C1 segment of cervical spinal cord (tissue), 14 donors: ENCODE data around the gene PANK3.
A peak's percentile ranks its signal among the peaks of the same experiment; 100 is the strongest.
"Not testable (repeated sequence)": the region's sequence is repeated elsewhere in the genome, so short reads cannot be mapped to it uniquely, and the experiment has no call there.

Experiments used
- DNase-seq, 14 donors: peaks; one replicate each; lab custom pipeline; 2025; lab: John Stamatoyannopoulos, UW

The PANK3 gene

GRCh38 chr5:168552146-168552545 is 27.0 kb downstream of the PANK3 start:
- DNase-seq: no peak

DNA sequence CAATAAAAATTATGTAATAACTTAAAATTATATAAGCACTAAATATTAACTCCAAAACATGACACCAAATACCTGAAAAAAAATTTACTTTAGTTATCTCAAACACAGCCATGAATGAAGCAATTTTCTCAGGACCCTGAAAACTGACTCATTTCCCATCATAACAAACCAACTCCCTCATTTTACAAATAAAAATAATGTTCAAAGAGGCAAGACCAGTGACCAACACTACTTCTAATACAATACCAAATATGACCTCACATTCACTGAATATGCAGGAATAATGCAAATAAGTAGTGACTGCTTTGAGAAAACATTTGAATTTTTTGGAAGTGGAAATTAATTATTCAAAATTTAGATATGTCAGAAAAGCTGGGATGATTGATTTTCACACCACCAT is 28.5 kb downstream of the PANK3 start:
- no peak for DNase-seq

DNA sequence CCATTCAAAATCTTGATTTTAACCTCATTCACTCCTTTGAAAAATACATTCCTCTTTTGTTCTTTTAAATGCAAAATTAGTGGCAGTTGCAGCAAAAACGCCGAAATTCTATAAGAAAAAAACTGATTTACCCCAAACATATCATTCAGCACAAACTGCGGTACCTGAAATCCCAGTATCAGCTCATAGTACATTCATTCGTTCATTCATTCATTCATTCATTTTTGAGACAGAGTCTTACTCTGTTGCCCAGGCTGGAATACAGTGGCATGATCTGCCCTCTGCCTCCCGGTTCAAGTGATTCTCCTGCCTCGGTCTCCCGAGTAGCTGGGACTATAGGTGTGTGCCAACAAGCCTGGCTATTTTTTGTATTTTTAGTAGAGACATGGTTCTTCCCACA is 29.6 kb downstream of the PANK3 start:
- DNase-seq: no peak

GRCh38 chr5:168537176-168537575 is 42.0 kb downstream of the PANK3 start:
- DNase-seq: no peak

DNA sequence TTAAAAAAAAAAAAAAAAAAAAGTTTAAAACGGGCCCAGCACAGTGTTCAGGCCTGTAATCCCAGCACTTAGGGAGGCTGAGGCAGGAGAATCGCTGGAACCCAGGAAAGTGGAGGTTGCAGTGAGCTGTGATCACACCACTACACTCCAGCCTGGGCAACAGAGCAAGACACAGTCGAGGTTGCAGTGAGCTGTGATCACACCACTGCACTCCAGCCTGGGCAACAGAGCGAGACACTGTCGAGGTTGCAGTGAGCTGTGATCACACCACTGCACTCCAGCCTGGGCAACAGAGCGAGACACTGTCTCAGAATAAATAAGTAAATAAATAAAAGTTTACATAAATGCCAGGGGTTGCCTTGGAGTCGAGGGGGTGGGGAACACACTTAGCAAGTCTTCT is 44.8 kb downstream of the PANK3 start:
- not testable (repeated sequence) for DNase-seq

DNA sequence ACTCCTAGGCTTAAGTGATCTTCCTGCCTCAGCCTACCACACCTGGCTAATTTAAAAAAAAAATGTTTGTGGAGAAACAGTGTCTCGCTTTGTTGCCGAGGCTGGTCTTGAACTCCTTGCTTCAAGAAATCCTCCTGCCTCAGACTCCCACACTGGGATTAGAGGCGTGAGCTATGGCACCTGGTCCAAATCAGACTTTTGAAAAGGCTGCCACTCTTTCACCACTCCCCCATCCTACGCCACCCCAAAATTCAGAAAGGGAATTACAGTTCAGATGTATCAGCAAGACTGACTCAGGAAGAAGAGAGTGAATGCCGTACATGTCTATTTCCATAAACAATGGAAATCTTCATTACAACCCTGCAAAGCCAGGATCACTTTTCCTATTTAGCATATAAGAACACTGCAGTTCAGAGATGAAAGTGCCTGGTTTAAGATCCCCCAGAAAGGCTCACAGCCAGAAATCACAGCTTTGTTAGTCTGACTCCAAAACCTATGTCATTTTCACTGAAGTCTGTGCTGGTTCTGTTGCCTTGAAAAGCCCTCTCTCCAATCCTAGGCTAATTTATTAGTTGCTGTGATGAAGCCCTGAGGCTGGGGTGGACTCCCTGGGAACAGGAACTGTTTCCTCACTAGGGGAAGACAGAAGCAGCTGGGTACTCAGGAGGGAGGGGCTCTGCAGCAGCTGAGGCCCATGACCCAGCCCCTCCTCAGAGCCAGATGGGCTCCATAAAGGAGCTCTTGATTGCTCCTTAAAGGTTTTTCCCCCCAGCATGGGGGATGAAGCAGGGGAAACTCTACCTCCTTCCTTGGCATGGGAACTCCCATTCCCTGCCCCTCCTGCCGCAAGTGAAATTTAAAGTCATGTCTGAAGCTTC is 46.9 kb downstream of the PANK3 start:
- no peak for DNase-seq

DNA sequence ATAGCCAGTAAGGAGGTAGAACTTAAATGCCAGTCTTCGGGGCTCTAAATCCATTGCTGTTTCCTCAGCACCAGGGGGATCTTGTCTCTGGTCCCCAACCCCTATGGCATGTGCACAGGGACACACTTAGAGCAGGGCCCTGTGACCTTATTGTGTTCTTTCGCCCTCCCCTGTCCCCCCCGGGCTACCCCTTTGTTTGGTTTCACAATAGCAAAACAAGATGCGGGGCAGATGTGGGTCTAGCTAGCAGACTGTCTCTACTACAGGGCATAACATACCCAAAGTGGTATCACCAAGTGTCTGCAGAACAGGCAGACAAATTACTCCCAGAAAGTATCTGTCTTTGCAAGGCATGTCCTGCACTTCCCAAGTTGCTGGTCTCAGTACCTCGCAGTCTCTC is 48.0 kb downstream of the PANK3 start:
- no peak for DNase-seq

GRCh38 chr5:168530621-168531150 is 48.5 kb downstream of the PANK3 start:
- DNase-seq: no peak

DNA sequence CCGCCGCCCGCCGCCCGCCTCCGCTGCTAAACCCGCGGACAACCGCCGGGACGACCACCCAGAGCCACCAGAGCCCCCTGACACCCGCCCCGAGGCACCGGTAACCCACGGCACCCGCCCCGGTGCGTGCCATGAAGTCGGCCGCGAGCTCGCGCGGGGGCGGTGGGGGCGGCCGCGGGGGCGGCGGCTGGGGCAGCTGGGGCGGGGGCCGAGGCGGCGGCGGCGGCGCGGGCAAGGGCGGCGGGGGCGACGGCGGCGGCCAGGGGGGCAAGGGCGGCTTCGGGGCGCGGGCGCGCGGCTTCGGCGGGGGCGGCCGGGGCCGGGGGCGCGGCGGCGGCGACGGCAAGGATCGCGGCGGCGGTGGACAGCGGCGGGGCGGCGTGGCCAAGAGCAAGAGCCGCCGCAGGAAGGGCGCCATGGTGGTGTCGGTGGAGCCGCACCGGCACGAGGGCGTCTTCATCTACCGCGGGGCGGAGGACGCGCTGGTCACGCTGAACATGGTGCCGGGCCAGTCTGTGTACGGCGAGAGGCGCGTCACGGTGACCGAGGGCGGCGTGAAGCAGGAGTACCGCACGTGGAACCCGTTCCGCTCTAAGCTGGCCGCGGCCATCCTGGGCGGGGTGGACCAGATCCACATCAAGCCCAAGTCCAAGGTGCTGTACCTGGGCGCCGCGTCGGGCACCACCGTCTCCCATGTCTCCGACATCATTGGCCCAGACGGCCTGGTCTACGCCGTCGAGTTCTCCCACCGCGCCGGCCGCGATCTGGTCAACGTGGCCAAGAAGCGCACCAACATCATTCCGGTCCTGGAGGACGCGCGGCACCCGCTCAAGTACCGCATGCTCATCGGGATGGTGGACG is 49.6 kb downstream of the PANK3 start:
- no peak for DNase-seq

DNA sequence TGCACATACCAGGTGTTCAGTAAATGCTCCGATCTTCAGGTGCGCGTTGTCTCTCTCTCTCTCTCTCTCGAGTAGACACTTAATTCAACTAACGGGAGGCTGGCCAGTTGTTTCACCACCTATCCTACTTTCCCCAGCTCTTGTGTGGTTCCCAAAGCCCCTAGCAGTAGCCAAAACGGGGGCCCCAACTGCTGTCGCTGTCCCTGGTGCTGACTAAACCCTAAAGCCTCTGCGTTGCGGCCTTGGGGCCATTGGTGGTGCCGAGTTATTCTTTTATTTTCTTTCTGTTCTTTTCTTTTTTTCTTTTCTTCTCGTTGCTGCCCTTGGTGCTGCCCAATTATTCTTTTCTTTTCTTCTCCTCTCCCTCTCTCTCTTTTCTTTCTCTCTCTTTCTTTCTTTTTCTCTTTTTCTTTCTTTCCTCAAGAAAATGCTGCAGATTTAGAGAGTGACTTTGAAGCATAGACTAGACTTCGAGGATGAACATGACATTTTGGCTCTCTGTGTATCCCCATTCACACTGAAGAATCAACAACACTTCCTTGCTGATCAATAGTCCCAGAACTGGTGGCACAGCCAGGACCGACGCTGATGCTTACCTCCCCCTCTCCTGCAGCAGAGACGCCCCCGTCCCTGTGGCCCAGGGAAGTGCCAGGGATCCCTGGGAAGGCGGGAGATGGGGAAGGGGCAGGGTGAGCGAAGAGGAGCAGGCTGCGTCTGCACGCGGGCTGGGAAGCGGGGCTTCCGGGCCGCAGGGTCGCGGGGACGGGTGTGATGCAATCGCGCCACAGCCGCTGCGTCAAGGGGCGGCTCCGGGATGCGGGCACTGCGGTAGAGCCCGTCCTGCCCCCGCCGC is 50.4 kb downstream of the PANK3 start, which contains the start of gene FBLL1:
FBLL1 (plus strand) TSS at position 785 of the 853 bp plus-strand sequence. CDS start 200 bp downstream, outside the sequence.
- DNase-seq: peak in 1 of 14 donors; percentile 73

- DNase-seq: no peak
Measured at GRCh38 chr5:168527756-168528295, 51.3 kb downstream of the PANK3 start.

GRCh38 chr5:168525856-168526255 is 53.3 kb downstream of the PANK3 start:
- DNase-seq: no peak

- no peak for DNase-seq
Measured at GRCh38 chr5:168513861-168514428, 65.2 kb downstream of the PANK3 start.

DNA sequence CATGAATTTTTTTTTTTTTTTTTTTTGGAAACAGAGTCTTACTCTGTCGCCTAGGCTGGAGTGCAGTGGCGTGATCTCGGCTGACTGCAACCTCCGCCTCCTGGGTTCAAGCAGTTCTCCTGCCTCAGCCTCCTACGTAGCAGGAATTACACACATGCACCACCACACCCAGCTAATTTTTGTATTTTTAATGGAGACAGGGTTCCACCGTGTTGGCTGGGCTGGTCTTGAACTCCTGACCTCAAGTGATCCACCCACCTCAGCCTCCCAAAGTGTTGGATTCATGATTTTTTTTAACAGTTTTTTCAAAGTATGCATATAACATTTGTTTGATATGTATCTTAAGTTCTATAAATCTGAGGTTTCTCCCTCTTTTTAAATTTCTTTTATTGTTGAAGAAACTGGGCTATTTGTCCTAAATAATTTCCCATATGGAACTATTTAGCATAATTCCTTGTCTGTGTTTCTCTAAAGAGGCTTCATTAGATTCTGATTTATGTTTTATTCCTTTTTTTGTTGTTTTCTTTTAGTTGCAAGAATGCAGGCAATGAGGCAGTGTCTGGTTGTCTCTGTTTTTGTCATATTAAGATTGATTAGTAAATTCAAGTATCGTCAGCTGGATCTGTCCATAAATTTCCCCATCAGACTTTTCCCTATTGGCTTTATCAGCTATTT is 76.5 kb downstream of the PANK3 start:
- no peak for DNase-seq
